NCI-H2081 (cell line): ENCODE data around the gene ZNF407.
A peak's percentile ranks its signal among the peaks of the same experiment; 100 is the strongest.

Source experiments
- DNase-seq, 2 experiments: peaks; one replicate each; lab custom pipeline; 2025; lab: John Stamatoyannopoulos, UW

Gene ZNF407

GRCh38 chr18:75010278-75010677 lies 412.6 kb downstream of the ZNF407 start:
- DNase-seq: no peak

- DNase-seq: no peak
Observed at GRCh38 chr18:75010689-75011088, 413.0 kb downstream of the ZNF407 start.

GRCh38 chr18:75016025-75016717 lies 418.5 kb downstream of the ZNF407 start:
- no peak for DNase-seq

DNA sequence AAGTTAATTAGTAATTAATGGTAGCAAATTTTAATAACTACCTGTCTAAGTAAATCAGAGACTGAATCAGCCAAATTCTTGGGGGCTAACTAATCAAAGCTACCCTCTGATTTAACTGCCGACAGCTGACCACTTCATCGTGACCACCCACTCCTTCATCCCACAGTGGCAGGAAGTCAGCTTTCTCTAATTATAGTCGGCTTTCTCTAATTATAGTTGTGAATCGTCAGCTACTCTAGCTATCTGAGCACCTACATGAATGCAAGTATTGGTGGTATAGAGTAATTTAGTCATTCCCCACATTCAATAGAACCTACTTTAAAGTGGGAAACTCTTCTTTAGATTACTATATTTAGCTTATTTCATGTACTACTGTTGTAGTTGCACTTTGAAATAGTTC lies 425.8 kb downstream of the ZNF407 start:
- no peak for DNase-seq

GRCh38 chr18:75024871-75025270 lies 427.2 kb downstream of the ZNF407 start:
- no peak for DNase-seq

- DNase-seq: no peak
Observed at GRCh38 chr18:75025573-75025972, 427.9 kb downstream of the ZNF407 start.

- DNase-seq: no peak
Observed at GRCh38 chr18:75029481-75029880, 431.8 kb downstream of the ZNF407 start.

GRCh38 chr18:75031717-75032317 lies 434.1 kb downstream of the ZNF407 start:
- DNase-seq: no peak

- no peak for DNase-seq
Observed at GRCh38 chr18:75033516-75033915, 435.8 kb downstream of the ZNF407 start.

GRCh38 chr18:75034937-75035336 lies 437.3 kb downstream of the ZNF407 start:
- no peak for DNase-seq

DNA sequence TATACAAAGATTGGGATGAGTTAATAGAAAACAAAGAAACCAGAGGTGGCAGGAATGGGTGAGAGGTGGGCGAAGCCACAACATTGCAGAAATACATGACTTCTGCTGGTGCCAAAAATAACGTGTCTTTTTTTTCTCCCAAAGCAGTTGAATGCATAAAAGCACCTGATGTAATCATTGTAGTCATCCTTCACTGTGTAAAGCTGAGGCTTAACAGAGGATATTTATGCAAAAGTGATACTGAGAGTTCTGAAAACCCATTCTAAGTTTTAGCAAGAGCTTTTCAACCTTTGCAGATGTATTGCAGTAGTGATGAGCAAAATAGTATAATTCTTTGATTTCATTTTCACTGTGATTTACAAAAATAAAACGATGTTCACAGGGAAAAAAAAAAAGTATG lies 438.3 kb downstream of the ZNF407 start:
- no peak for DNase-seq

- DNase-seq: no peak
Observed at GRCh38 chr18:75036917-75037688, 439.4 kb downstream of the ZNF407 start.

DNA sequence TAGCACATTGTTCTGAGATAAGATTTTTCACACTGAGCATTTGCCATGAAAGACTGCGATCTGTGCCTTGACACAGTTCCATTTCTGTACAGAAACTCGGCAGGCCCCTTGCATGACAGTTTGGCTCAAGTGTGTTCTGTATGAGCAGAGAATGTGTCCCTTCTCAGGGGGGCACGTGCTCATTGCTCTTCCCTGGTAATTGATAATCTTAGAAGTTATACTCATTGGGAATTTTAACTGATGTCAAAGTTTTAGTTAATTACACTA lies 440.0 kb downstream of the ZNF407 start:
- DNase-seq: no peak

DNA sequence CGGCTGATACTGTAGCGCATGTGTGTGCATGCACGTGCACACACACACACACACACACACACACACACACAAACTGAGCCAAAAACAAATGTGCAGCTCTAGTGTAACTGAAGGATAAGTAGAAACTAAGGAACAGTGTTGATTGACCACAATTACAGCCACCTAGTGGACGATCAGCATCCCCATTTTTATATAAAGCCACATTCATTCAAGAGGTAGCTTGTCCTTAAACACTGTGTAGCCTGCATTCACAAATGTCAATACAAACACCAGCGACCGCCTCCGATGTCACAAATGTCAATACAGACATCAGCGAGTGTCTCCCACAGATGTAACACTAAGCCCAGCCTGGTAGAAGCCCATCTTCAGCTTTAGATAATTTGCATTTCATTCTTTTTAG lies 443.9 kb downstream of the ZNF407 start:
- peak in 1 of 2 experiments; percentile 51 for DNase-seq

GRCh38 chr18:75043478-75043877 lies 445.8 kb downstream of the ZNF407 start:
- DNase-seq: no peak

DNA sequence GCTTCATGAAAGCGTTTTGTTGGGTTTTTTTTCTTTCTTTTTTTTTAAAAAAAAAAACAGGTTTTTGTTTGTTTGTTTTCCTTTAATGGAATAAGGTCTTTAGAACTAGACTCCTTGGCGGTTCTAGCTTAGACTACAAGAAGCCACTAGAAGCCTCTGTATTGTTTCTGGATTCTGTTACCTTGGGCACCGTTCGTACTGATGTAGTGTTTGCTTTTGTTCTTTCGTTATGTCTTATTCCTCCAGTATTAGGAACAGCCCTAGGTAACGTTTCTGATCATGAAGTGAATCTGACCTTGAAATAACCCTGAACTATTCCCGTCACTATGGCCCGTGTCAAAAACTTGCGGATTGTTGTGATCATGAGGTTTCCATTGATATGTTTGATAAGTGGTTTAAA lies 446.6 kb downstream of the ZNF407 start:
- no peak for DNase-seq

DNA sequence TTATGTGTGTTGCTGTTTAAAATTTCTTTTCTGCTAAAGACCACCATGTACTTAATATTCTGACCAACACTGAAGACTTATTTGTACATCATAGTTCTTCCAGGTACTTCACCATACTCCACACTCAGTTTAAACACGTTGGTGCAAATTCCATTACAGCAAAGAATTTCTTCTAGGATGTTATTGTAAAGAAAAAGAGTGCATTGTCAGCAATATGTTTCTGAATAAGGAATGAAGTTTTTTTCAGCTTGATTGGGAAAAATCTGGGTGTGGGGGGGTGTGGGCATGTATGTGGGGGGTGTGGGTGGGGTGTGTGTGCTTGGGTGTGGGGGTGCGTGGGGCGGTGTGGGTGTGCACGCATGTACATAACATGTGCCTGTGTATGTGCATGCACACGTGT lies 447.1 kb downstream of the ZNF407 start:
- no peak for DNase-seq

DNA sequence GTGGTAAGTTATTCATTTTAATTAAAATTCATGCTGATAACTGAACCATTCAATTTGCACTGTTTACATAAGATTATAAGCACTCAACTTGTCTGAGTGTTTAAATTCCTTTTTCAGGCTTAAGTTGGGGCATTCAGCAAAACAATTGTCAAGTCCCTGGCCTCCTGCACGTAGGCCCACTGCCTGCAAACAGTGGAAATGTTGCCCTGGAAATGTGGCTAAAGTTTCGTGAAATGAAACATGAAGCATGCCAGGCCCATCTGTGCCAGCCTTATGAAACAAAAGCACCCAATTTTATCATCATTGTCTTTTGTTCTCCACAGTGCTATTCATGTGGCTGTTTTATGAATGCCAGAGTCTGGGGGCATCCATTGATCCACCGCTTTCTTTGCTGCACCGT lies 447.6 kb downstream of the ZNF407 start:
- DNase-seq: no peak

DNA sequence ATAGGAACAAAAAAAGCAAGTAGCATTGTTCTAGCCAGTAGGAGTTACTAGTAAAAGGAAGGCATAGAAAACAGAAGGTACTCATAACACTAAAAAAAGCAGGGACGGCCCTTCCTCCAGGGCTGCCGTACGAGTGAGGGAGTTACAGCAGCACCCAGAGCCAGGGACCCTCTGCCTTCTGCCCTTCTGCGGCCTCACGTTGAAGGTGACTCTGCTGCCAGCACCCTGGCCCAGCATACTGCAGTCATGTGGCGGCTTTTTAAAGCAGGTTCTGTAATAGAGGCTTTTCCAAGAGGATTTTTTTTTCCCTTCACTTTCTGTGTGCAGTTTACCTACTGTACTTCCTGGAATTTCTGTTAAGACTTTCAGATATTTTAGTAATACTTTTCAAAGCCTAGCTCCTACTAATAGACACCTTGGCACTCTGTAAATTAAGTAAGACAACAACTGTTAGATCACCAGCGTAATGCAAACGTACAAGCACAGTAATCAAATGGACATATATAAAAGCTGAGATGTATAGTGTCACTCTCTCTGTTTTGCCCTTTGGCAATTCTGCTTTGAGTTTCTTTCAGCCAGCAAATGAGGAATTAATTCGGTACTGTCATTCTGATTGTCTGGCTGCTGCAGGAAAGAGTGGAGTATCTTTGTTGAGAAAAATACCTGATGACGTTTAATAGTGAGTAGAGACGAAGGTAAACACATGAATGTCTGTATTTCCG lies 449.7 kb downstream of the ZNF407 start:
- DNase-seq: peak; percentile 24 to 81

DNA sequence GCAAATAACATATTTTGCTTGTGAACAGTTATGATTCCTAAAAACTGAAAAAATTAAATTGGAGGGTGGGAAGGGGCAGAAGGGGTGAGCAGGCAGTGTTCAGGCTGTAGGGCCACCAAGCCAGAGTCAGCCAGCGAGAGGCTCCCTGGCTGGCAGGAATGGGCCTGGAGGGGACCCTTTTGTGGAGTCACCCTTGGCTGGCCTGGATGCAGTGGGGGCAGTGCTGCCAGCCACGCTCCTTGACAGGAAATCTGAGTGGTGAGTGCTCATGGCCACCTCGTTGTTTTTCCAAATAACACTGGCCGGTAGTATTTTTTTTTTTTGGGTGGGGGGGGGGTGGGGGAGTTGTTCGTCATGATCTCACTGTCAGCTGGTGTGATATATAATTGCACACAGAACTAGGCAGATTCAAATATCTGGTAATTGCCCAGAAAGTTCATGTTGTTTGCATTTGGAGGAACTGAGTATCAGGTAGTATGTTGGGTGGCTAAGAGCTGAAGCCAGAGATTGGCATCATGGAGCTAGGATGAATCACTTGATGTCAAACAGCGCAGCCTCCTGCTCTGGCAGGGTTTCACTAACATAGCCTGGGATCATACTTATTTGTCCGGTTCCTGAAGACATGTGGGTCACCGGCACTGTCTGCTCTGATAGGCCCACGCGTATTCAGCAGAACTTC lies 451.2 kb downstream of the ZNF407 start:
- DNase-seq: peak in 1 of 2 experiments; percentile 47

DNA sequence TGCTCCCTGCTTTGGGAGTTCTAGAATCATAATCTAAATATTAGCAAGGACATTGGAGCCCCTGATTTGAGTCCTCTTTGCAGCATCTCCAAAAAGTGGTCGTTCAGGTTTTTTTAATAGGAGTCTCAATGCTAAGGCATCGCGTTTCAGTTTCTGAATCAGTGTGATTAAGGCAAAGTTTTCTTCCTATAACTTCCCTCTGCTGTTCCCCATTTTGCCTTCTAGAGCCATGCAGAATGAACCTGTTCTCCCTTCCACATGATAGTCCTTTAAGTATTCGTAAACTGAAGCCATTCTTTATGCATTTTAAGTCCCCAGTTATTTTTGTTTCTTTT lies 451.8 kb downstream of the ZNF407 start:
- DNase-seq: no peak

GRCh38 chr18:75051757-75052156 lies 454.1 kb downstream of the ZNF407 start:
- no peak for DNase-seq
